ENCODE data around the gene PATJ. TPM values are rescaled to one million over a fixed set of nuclear protein-coding genes. Genes with fewer than 3 reads are reported as not detected.
"Not testable (repeated sequence)": the region's sequence is repeated elsewhere in the genome, so short reads cannot be mapped to it uniquely, and the experiment has no call there.

Gene PATJ
- total RNA-seq, 4 donors from 2014 or later = 25.7 to 37.4 (median 31.8) TPM

- intact Hi-C loops (cut with DNase I) = no loop called here
- no peak for DNase-seq (ENCODE audit: extremely low spot score)
- Histone ChIP-seq H3K4me3 (no peak overlapping the region), H3K27ac (replicated peaks in 1 of 4) (no peak overlapping the region), H3K9me3 (no peaks in the 10 kb centered on the region), H3K36me3 (peaks cover 0 to 14% (median 6%) of the 10 kb centered on the region in 4 donors), H3K27me3 (no peaks in the 10 kb centered on the region), H3K4me1 (peaks cover 3 to 13% (median 12%) of the 10 kb centered on the region in 4 donors)
- TF ChIP-seq POLR2A (IDR thresholded peaks at IDR 0.05; ENCODE audit: low read depth) (no peak), CTCF (IDR thresholded peaks at IDR 0.05) (no peak)
- 97% methylated on average over 2 of the region's 2 CpGs for whole genome bisulfite sequencing
These were observed 132.9 kb downstream of the PATJ start for GRCh38 chr1:61875198-61875597.

- H3K27me3 ChIP-seq; DNase-seq (ENCODE audit: extremely low spot score); intact Hi-C loops (cut with DNase I); H3K4me3 ChIP-seq; H3K9me3 ChIP-seq; H3K36me3 ChIP-seq: not testable (repeated sequence)
- peaks cover 11 to 42% (median 28%) of the 10 kb centered on the region in 4 donors for H3K4me1 ChIP-seq
- WGBS = 75% methylated on average over 5 of the region's 5 CpGs
- H3K27ac ChIP-seq (replicated peaks in 1 of 4) = peak overlapping the region; percentile 23 to 70 (median 65)
These were observed 137.7 kb downstream of the PATJ start for GRCh38 chr1:61879887-61880474.

GRCh38 chr1:61887076-61887867 lies 145.0 kb downstream of the PATJ start:
- Histone ChIP-seq H3K27me3 (no peaks in the 10 kb centered on the region), H3K4me1 (peaks cover 14 to 45% (median 31%) of the 10 kb centered on the region in 4 donors), H3K4me3 (no peak overlapping the region), H3K9me3 (no peaks in the 10 kb centered on the region), H3K36me3 (no peaks in the 10 kb centered on the region), H3K27ac (replicated peaks in 1 of 4) (peak overlapping the region; percentile 40 to 74 (median 62))
- no peak for DNase-seq (ENCODE audit: extremely low spot score)
- TF ChIP-seq POLR2A (IDR thresholded peaks at IDR 0.05; ENCODE audit: low read depth) (no peak), POLR2AphosphoS5 (IDR thresholded peaks at IDR 0.05) (peak in 1 of 2 donors; percentile 27)
- intact Hi-C loops (cut with DNase I) = no loop called here
- 51% methylated on average over 3 of the region's 3 CpGs for WGBS

- intact Hi-C loops (cut with DNase I) = no loop called here
- whole genome bisulfite sequencing = 64% methylated on average over 7 of the region's 7 CpGs
These were observed 145.8 kb downstream of the PATJ start for GRCh38 chr1:61887931-61888564.

GRCh38 chr1:61888808-61889207 lies 146.5 kb downstream of the PATJ start:
- H3K27me3 ChIP-seq = no peaks in the 10 kb centered on the region
- peaks cover 14 to 36% (median 30%) of the 10 kb centered on the region in 4 donors for H3K4me1 ChIP-seq
- 100% methylated on average over 1 of the region's 1 CpG for WGBS
- H3K4me3 ChIP-seq = no peak overlapping the region
- peak overlapping the region in 2 of 4 donors; percentile 60 to 74 for H3K27ac ChIP-seq (replicated peaks in 1 of 4)
- H3K9me3 ChIP-seq = no peaks in the 10 kb centered on the region
- no peaks in the 10 kb centered on the region for H3K36me3 ChIP-seq
- TF ChIP-seq POLR2AphosphoS5 (IDR thresholded peaks at IDR 0.05) (no peak), POLR2A (IDR thresholded peaks at IDR 0.05; ENCODE audit: low read depth) (no peak), CTCF (IDR thresholded peaks at IDR 0.05) (no peak), EP300 (IDR thresholded peaks at IDR 0.05) (no peak)
- intact Hi-C loops (cut with DNase I) = no loop called here
- no peak for DNase-seq (ENCODE audit: extremely low spot score)

More at GRCh38 chr1:61887931-61888564, 145.8 kb downstream of the PATJ start:
- no peak for DNase-seq (ENCODE audit: extremely low spot score)
- Histone ChIP-seq H3K9me3 (no peaks in the 10 kb centered on the region), H3K27me3 (no peaks in the 10 kb centered on the region), H3K4me1 (peaks cover 14 to 44% (median 30%) of the 10 kb centered on the region in 4 donors), H3K4me3 (no peak overlapping the region), H3K36me3 (no peaks in the 10 kb centered on the region), H3K27ac (replicated peaks in 1 of 4) (peak overlapping the region; percentile 40 to 74 (median 62))
- TF ChIP-seq POLR2AphosphoS5 (IDR thresholded peaks at IDR 0.05) (peak in 1 of 2 donors; percentile 27), CTCF (IDR thresholded peaks at IDR 0.05) (no peak), POLR2A (IDR thresholded peaks at IDR 0.05; ENCODE audit: low read depth) (no peak), EP300 (IDR thresholded peaks at IDR 0.05) (no peak)

- H3K4me3 ChIP-seq; intact Hi-C loops (cut with DNase I); H3K27ac ChIP-seq (replicated peaks in 1 of 4); H3K36me3 ChIP-seq; H3K27me3 ChIP-seq; DNase-seq (ENCODE audit: extremely low spot score); H3K9me3 ChIP-seq: not testable (repeated sequence)
- H3K4me1 ChIP-seq = peaks cover 14 to 32% (median 30%) of the 10 kb centered on the region in 4 donors
These were observed 148.2 kb downstream of the PATJ start for GRCh38 chr1:61890435-61890834.

Data from esophagus muscularis mucosa (tissue), 4 donors.